ENCODE results near the gene ALG14.

DNA sequence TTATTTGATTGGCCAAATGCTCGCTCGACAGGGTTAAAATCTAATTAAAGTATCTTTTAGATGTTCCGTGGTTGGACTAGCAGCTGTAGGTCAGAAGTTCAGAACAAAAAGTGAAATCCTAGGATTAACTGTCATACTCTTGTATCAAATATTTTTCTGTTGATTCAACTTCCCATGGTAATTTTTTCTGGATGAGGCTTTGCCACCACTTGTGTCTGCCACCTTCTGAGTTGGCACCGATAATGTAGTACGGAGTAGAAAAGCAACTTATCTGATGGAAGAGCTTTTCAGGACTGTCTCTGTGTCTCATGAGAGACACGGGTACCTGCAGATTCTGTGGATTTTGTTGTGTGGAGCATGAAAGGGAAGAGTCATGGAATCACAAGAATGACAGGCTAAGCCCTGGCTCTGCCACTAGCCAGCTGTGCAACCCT, 101.2 kb downstream of the ALG14 start:
- TF ChIP-seq, protein P1, sequence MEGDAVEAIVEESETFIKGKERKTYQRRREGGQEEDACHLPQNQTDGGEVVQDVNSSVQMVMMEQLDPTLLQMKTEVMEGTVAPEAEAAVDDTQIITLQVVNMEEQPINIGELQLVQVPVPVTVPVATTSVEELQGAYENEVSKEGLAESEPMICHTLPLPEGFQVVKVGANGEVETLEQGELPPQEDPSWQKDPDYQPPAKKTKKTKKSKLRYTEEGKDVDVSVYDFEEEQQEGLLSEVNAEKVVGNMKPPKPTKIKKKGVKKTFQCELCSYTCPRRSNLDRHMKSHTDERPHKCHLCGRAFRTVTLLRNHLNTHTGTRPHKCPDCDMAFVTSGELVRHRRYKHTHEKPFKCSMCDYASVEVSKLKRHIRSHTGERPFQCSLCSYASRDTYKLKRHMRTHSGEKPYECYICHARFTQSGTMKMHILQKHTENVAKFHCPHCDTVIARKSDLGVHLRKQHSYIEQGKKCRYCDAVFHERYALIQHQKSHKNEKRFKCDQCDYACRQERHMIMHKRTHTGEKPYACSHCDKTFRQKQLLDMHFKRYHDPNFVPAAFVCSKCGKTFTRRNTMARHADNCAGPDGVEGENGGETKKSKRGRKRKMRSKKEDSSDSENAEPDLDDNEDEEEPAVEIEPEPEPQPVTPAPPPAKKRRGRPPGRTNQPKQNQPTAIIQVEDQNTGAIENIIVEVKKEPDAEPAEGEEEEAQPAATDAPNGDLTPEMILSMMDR (IDR thresholded peaks at IDR 0.05): no peak
- no peak for TF ChIP-seq POLR2A (IDR thresholded peaks at IDR 0.05)

Data from Peyer's patch (tissue), 4 donors.